ENCODE results near the gene CDK17.
A peak's percentile ranks its signal among the peaks of the same experiment; 100 is the strongest.

The CDK17 gene

GRCh38 chr12:96234591-96235483 lies 165.4 kb downstream of the CDK17 start:
- no peak for DNase-seq

GRCh38 chr12:96233939-96234461 lies 166.2 kb downstream of the CDK17 start:
- DNase-seq: peak; percentile 84

GRCh38 chr12:96233168-96233567 lies 167.1 kb downstream of the CDK17 start:
- DNase-seq: no peak

- no peak for DNase-seq
Observed at GRCh38 chr12:96230646-96231045, 169.6 kb downstream of the CDK17 start.

DNA sequence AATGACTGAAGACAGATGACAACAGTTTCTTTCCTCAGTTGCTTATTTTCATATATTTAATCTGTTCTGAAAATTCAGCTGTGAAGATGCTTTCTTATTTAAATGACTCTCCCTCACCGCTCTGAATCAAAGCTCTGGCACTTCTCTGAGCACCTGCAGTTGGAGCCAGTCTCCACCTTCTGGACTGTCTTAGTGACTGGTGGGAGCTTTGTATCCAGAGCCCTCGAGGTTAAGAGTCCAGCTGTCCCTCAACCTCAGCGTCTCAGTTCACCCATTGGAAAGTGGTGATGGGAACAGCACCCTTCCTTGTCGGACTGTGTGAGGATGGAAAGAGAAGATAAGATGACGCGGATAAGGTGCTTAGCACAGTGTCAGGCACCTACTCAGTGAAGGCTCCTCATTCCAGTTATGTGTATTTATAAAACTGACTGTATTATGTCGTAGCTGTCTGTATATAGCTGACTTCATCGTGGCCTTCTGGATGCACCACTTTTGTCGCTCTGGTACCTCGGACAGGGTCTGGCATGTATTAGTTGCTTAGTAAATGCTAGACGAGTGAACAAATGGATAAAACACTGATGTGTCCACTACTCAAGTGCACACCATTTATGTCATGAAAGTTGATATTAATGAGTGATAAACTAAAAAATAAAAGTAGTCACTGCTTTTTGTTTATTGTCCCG lies 171.5 kb downstream of the CDK17 start:
- no peak for DNase-seq

Measured in NCI-H1694 treated with DMSO at 0.1 percent for 48 hours (cell line).